OCI-LY1 (cell line): ENCODE results near the gene C4B.
"Not testable (repeated sequence)": the region's sequence is repeated elsewhere in the genome, so short reads cannot be mapped to it uniquely, and the experiment has no call there.

ENCODE experiments used
- CTCF ChIP-seq: fragments of 200-600 bp; sonication (generic), shearing (Covaris generic); IDR thresholded peaks from 2 replicates; pipeline ENCODE4 v1.5.1; 2017; ENCODE audit warnings: mild to moderate bottlenecking, antibody characterized with exemption, low read length, moderate library complexity, mixed read lengths
- EZH2 ChIP-seq: fragments of 200-600 bp; sonication (generic), shearing (Covaris generic); IDR thresholded peaks from 2 replicates; pipeline ENCODE4 v1.8.0; 2017; ENCODE audit warnings: borderline replicate concordance, mixed run types, mild to moderate bottlenecking, antibody characterized with exemption, low read length, moderate library complexity, mixed read lengths

GRCh38 chr6:31976065-31976464 lies 38.5 kb upstream of the C4B start:
- TF ChIP-seq CTCF, EZH2: not testable (repeated sequence)
